ENCODE results near the gene BTNL9. TPM values are rescaled to one million over a fixed set of nuclear protein-coding genes. Genes with fewer than 3 reads are reported as not detected.
"Not testable (repeated sequence)": the region's sequence is repeated elsewhere in the genome, so short reads cannot be mapped to it uniquely, and the experiment has no call there.

The BTNL9 gene
- total and polyA plus RNA-seq, 5 donors: 8.0 to 57.8 (median 36.3) TPM

GRCh38 chr5:181100121-181100875, 60.2 kb downstream of the BTNL9 start:
- no peak overlapping the region for H3K27ac ChIP-seq (ENCODE audit: low read length)
- H3K4me1 ChIP-seq (ENCODE audit: control insufficient read depth, insufficient read depth, low read length): no peaks in the 10 kb centered on the region
- WGBS: 4% methylated on average over 62 of the region's 62 CpGs
- DNase-seq (no peak), ATAC-seq (no peak)
- no peak overlapping the region for H3K4me3 ChIP-seq (ENCODE audit: low read length)
- no peaks in the 10 kb centered on the region for H3K9me3 ChIP-seq (ENCODE audit: control insufficient read depth, low read length)
- H3K27me3 ChIP-seq (ENCODE audit: control insufficient read depth, insufficient read depth): no peaks in the 10 kb centered on the region
- intact Hi-C loops (cut with DNase I): no loop called here

- H3K4me3 ChIP-seq (ENCODE audit: low read length); H3K27me3 ChIP-seq (ENCODE audit: control insufficient read depth, insufficient read depth); DNase-seq; H3K9me3 ChIP-seq (ENCODE audit: control insufficient read depth, low read length); H3K4me1 ChIP-seq (ENCODE audit: control insufficient read depth, insufficient read depth, low read length); intact Hi-C loops (cut with DNase I); H3K27ac ChIP-seq (ENCODE audit: low read length): not testable (repeated sequence)
- 0% methylated on average over 12 of the region's 54 CpGs for WGBS
- peak in 1 of 2 donors; percentile 40 for ATAC-seq
These were observed 61.1 kb downstream of the BTNL9 start for GRCh38 chr5:181101030-181101641.

GRCh38 chr5:181101930-181102674, 62.0 kb downstream of the BTNL9 start:
- DNase-seq; H3K4me1 ChIP-seq (ENCODE audit: control insufficient read depth, insufficient read depth, low read length); H3K27me3 ChIP-seq (ENCODE audit: control insufficient read depth, insufficient read depth); intact Hi-C loops (cut with DNase I); H3K27ac ChIP-seq (ENCODE audit: low read length); ATAC-seq; H3K9me3 ChIP-seq (ENCODE audit: control insufficient read depth, low read length); H3K4me3 ChIP-seq (ENCODE audit: low read length): not testable (repeated sequence)
- WGBS: no CpG with 5 or more reads among the region's 30 CpGs

GRCh38 chr5:181104259-181104568, 64.1 kb downstream of the BTNL9 start:
- ATAC-seq; H3K9me3 ChIP-seq (ENCODE audit: control insufficient read depth, low read length); DNase-seq; H3K27me3 ChIP-seq (ENCODE audit: control insufficient read depth, insufficient read depth); H3K4me3 ChIP-seq (ENCODE audit: low read length); H3K4me1 ChIP-seq (ENCODE audit: control insufficient read depth, insufficient read depth, low read length); intact Hi-C loops (cut with DNase I); H3K27ac ChIP-seq (ENCODE audit: low read length): not testable (repeated sequence)
- 9% methylated on average over 5 of the region's 5 CpGs for WGBS

GRCh38 chr5:181104606-181105390, 64.7 kb downstream of the BTNL9 start:
- H3K4me1 ChIP-seq (ENCODE audit: control insufficient read depth, insufficient read depth, low read length); intact Hi-C loops (cut with DNase I); H3K4me3 ChIP-seq (ENCODE audit: low read length); H3K27ac ChIP-seq (ENCODE audit: low read length); ATAC-seq; H3K9me3 ChIP-seq (ENCODE audit: control insufficient read depth, low read length); DNase-seq; H3K27me3 ChIP-seq (ENCODE audit: control insufficient read depth, insufficient read depth): not testable (repeated sequence)
- 55% methylated on average over 19 of the region's 20 CpGs for WGBS

- Histone ChIP-seq H3K27ac (ENCODE audit: low read length) (no peak overlapping the region), H3K4me3 (ENCODE audit: low read length) (no peak overlapping the region), H3K9me3 (ENCODE audit: control insufficient read depth, low read length) (no peaks in the 10 kb centered on the region), H3K4me1 (ENCODE audit: control insufficient read depth, insufficient read depth, low read length) (no peaks in the 10 kb centered on the region), H3K27me3 (ENCODE audit: control insufficient read depth, insufficient read depth) (no peaks in the 10 kb centered on the region)
- intact Hi-C loops (cut with DNase I): no loop called here
- WGBS: 67% methylated on average over 7 of the region's 7 CpGs
- no peak for DNase-seq
- ATAC-seq: no peak
These were observed 65.4 kb downstream of the BTNL9 start for GRCh38 chr5:181105391-181106025.

GRCh38 chr5:181107699-181108098, 67.6 kb downstream of the BTNL9 start:
- 63% methylated on average over 9 of the region's 9 CpGs for WGBS
- no peaks in the 10 kb centered on the region for H3K27me3 ChIP-seq (ENCODE audit: control insufficient read depth, insufficient read depth)
- no peaks in the 10 kb centered on the region for H3K9me3 ChIP-seq (ENCODE audit: control insufficient read depth, low read length)
- H3K4me1 ChIP-seq (ENCODE audit: control insufficient read depth, insufficient read depth, low read length): no peaks in the 10 kb centered on the region
- intact Hi-C loops (cut with DNase I): no loop called here
- ATAC-seq (no peak), DNase-seq (no peak)
- H3K4me3 ChIP-seq (ENCODE audit: low read length): no peak overlapping the region
- H3K27ac ChIP-seq (ENCODE audit: low read length): no peak overlapping the region

GRCh38 chr5:181108578-181109165, 68.6 kb downstream of the BTNL9 start:
- ATAC-seq (no peak), DNase-seq (peak in 1 of 3 donors; percentile 23)
- intact Hi-C loops (cut with DNase I): no loop called here
- Histone ChIP-seq H3K27ac (ENCODE audit: low read length) (no peak overlapping the region), H3K4me3 (ENCODE audit: low read length) (no peak overlapping the region), H3K4me1 (ENCODE audit: control insufficient read depth, insufficient read depth, low read length) (no peaks in the 10 kb centered on the region), H3K27me3 (ENCODE audit: control insufficient read depth, insufficient read depth) (no peaks in the 10 kb centered on the region), H3K9me3 (ENCODE audit: control insufficient read depth, low read length) (no peaks in the 10 kb centered on the region)
- WGBS: 68% methylated on average over 14 of the region's 14 CpGs

GRCh38 chr5:181109489-181110013, 69.5 kb downstream of the BTNL9 start:
- no peak overlapping the region for H3K27ac ChIP-seq (ENCODE audit: low read length)
- H3K9me3 ChIP-seq (ENCODE audit: control insufficient read depth, low read length): no peaks in the 10 kb centered on the region
- WGBS: 47% methylated on average over 11 of the region's 11 CpGs
- intact Hi-C loops (cut with DNase I): no loop called here
- no peaks in the 10 kb centered on the region for H3K27me3 ChIP-seq (ENCODE audit: control insufficient read depth, insufficient read depth)
- H3K4me1 ChIP-seq (ENCODE audit: control insufficient read depth, insufficient read depth, low read length): no peaks in the 10 kb centered on the region
- no peak for ATAC-seq
- DNase-seq: peak in 1 of 3 donors; percentile 28
- no peak overlapping the region for H3K4me3 ChIP-seq (ENCODE audit: low read length)

- WGBS: 83% methylated on average over 5 of the region's 5 CpGs
- DNase-seq (no peak), ATAC-seq (no peak)
- intact Hi-C loops (cut with DNase I): no loop called here
- Histone ChIP-seq H3K27me3 (ENCODE audit: control insufficient read depth, insufficient read depth) (no peaks in the 10 kb centered on the region), H3K4me1 (ENCODE audit: control insufficient read depth, insufficient read depth, low read length) (no peaks in the 10 kb centered on the region), H3K27ac (ENCODE audit: low read length) (no peak overlapping the region), H3K9me3 (ENCODE audit: control insufficient read depth, low read length) (no peaks in the 10 kb centered on the region), H3K4me3 (ENCODE audit: low read length) (no peak overlapping the region)
These were observed 70.9 kb downstream of the BTNL9 start for GRCh38 chr5:181111010-181111409.

Data from right cardiac atrium (tissue), 5 donors.